NT2/D1 (cell line): ENCODE data around the gene RGCC.

Source experiments
- SUZ12 ChIP-seq: IDR thresholded peaks from 2 replicates; pipeline ENCODE4 v1.6.1; 2011; ENCODE audit not compliant: insufficient read length, insufficient read depth; ENCODE audit errors: extremely low read depth
- YY1 ChIP-seq: IDR thresholded peaks from 2 replicates; pipeline ENCODE4 v1.6.1; 2011; ENCODE audit not compliant: insufficient read length, insufficient read depth
- ZNF274 ChIP-seq: IDR thresholded peaks from 2 replicates; pipeline ENCODE4 v1.6.1; 2011; ENCODE audit warnings: mild to moderate bottlenecking, low read depth, low read length

DNA sequence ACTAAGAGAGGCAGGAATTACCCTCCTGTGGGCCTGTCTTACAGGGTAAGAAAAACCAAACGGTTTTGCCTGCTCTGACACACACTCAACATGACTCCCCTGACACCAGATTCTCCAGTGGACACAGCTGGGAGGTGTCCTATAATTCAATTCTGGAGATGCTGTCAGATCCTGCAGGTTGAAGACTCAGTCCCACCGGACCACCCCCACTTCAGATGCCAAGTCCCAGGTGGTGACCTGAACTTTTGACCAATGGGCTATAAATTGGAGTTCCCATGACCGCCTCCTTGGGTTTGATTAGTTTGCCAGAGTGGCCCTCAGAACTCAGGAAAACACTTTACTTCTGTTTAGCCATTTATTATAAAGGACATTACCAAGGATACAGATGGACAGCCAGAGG, 52.6 kb downstream of the RGCC start:
- TF ChIP-seq YY1: no peak
- no peak for TF ChIP-seq SUZ12
- no peak for TF ChIP-seq ZNF274
